Epithelial cell of proximal tubule (primary cell): ENCODE data around the gene TLE6. TPM values are rescaled to one million over a fixed set of nuclear protein-coding genes. Genes with fewer than 3 reads are reported as not detected.
"Not testable (repeated sequence)": the region's sequence is repeated elsewhere in the genome, so short reads cannot be mapped to it uniquely, and the experiment has no call there.

Experiments
- DNase-seq: peaks from one replicate; pipeline ENCODE4 v3.0.0-alpha.2; 2011; ENCODE audit warnings: low read depth
- H3K4me3 ChIP-seq: 2 replicates; pipeline ENCODE4 v1.5.1; 2011; ENCODE audit warnings: low read depth, mild to moderate bottlenecking, low read length
- CTCF ChIP-seq: conservative IDR thresholded peaks from 2 replicates; pipeline ENCODE4 v1.5.1; 2012; ENCODE audit warnings: low read depth, mild to moderate bottlenecking, low read length
- total RNA-seq: library from RNA; depleted of rRNA; stranded (reverse); fragments of >200 nt; gene quantifications from 2 replicates; pipeline ENCODE4 v1.2.3, GENCODE V29; 2015

Gene TLE6
- total RNA-seq = 0.58 and 1.0 TPM in 2 replicates

- peak within 1 kb of the TSS; percentile 72 for H3K4me3 ChIP-seq
- no peak for DNase-seq
- no peak for TF ChIP-seq CTCF
Observed at GRCh38 chr19:2977001-2977745, at the start of gene TLE6. Gene TLE6, plus strand, starts transcription at chr19:2977564. Its CDS starts 670 bp downstream, at chr19:2978234.

- TF ChIP-seq CTCF = no peak
- H3K4me3 ChIP-seq = no peak overlapping the region
- DNase-seq = no peak
Observed at GRCh38 chr19:2933490-2933910, 43.9 kb upstream of the TLE6 start.

GRCh38 chr19:2935863-2936262, 41.5 kb upstream of the TLE6 start:
- not testable (repeated sequence) for H3K4me3 ChIP-seq, DNase-seq

- H3K4me3 ChIP-seq = no peak overlapping the region
- TF ChIP-seq CTCF = no peak
- no peak for DNase-seq
Observed at GRCh38 chr19:2942928-2943640, 34.3 kb upstream of the TLE6 start.

GRCh38 chr19:2944403-2944774, 33.0 kb upstream of the TLE6 start:
- H3K4me3 ChIP-seq = peak overlapping the region; percentile 91
- no peak for DNase-seq

GRCh38 chr19:2944775-2945574, 32.4 kb upstream of the TLE6 start, which contains the start of gene ZNF77:
Gene ZNF77, minus strand, starts transcription at chr19:2944971. Its CDS starts 131 bp downstream, at chr19:2944840.
- H3K4me3 ChIP-seq = peak within 1 kb of the TSS; percentile 91
- no peak for TF ChIP-seq CTCF

More at GRCh38 chr19:2944403-2944774, 33.0 kb upstream of the TLE6 start:
- no peak for TF ChIP-seq CTCF

GRCh38 chr19:2945575-2946184, 31.7 kb upstream of the TLE6 start:
- peak overlapping the region; percentile 91 for H3K4me3 ChIP-seq
- TF ChIP-seq CTCF = no peak
- DNase-seq = no peak

More at GRCh38 chr19:2944775-2945574, 32.4 kb upstream of the TLE6 start, which contains the start of gene ZNF77:
- peak; percentile 94 for DNase-seq
